ENCODE measurements around the gene CILP.

DNA sequence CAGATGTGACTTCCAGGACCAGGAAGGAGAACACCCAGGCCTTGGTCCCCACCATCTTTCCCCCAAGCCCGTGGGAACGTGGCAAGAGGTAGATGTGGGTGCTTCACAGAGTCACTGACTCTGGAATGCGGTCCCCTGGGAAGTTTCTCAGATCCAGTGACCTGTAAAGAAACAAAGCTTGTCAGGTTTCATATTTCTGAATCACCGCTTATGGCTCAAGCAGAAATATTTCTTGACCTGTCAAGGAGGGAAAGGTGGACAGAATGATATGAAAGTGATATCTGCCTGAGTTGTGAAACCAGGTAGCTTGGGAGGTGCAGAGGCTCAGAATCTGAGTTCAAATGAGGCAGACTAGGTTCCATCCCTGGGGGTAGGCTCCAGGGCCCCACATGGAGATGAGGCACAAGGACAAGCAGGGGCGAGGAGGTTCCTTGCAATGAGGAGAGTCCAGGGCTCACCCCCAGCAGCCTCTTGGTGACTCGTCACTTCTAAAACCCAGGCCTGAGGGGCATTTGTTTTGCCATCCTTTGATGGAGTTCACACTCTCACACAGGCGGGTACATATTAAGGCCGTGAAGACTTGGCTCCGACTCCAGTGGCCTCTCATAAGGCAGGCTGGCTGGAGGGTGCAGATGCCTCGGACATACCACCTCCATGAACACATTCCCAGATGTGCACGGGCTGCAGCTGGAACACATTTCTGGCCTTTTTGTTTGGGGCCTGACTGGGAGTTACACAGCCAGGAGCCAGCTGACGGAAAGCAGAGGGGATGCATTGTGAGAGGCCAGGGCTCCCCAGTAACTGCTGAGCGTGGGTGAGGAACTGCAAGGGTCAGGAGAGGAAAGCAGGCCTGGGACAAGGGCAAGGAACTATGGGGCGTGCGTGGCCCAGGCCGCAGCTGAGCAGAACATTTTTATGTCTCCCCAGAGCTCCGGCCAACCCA, 1.3 kb downstream of the CILP start:
- TF ChIP-seq, protein P1, sequence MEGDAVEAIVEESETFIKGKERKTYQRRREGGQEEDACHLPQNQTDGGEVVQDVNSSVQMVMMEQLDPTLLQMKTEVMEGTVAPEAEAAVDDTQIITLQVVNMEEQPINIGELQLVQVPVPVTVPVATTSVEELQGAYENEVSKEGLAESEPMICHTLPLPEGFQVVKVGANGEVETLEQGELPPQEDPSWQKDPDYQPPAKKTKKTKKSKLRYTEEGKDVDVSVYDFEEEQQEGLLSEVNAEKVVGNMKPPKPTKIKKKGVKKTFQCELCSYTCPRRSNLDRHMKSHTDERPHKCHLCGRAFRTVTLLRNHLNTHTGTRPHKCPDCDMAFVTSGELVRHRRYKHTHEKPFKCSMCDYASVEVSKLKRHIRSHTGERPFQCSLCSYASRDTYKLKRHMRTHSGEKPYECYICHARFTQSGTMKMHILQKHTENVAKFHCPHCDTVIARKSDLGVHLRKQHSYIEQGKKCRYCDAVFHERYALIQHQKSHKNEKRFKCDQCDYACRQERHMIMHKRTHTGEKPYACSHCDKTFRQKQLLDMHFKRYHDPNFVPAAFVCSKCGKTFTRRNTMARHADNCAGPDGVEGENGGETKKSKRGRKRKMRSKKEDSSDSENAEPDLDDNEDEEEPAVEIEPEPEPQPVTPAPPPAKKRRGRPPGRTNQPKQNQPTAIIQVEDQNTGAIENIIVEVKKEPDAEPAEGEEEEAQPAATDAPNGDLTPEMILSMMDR (IDR thresholded peaks at IDR 0.05) = no peak
- no peak for TF ChIP-seq POLR2A (IDR thresholded peaks at IDR 0.05)
